A549 treated with Mapracorat at 1 μM for 4 hours (cell line): ENCODE results near the gene NSG2. TPM values are rescaled to one million over a fixed set of nuclear protein-coding genes. Genes with fewer than 3 reads are reported as not detected.

Experiments used
- total RNA-seq: library from RNA; stranded (reverse); fragments of 200-300 nt; extraction: Qiagen RNA extraction; gene quantifications from 5 replicates; pipeline ENCODE4 v1.2.3, GENCODE V29; 2022

Gene NSG2
- total RNA-seq: not detected in 5 replicates

GRCh38 chr5:174045470-174046025 lies at the start of gene NSG2:
Gene NSG2 (plus strand): TSS chr5:174045706. CDS start chr5:174046756, 1,050 bp downstream.

Other genes starting within 250 kb of the NSG2 start
- gene CPEB4, start 157.4 kb upstream of the NSG2 start, total RNA-seq: 15.4 to 30.1 TPM (median 21.9 TPM) in 5 replicates
- 0.06 TPM in 1 of 5 replicates, not detected in the others for gene C5orf47, start 56.5 kb upstream of the NSG2 start, total RNA-seq